ENCODE data around the gene INHBA. TPM values are rescaled to one million over a fixed set of nuclear protein-coding genes. Genes with fewer than 3 reads are reported as not detected.

Gene INHBA
- total RNA-seq, 1 experiment from 2014 or later = 0.28 TPM

DNA sequence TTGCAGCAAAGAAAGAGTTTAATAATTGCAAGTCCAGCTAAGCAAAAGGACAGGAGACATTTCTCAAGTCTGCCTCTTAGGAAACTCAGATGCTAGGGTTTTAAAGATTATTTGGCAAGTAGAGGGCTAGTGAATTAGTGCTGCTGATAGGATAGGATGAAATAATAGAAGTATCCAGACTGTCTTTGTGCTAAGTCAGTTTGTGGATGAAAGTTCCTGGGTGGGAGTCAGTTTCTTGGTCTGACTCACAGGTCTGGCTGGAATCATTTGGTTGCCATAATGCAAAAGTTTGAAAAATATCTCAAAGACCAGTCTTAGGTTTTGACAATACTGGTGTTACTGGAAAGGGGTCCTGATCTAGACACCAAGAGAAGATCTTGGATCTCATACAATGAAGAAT, 42.6 kb upstream of the INHBA start:
- TF ChIP-seq, protein P1, sequence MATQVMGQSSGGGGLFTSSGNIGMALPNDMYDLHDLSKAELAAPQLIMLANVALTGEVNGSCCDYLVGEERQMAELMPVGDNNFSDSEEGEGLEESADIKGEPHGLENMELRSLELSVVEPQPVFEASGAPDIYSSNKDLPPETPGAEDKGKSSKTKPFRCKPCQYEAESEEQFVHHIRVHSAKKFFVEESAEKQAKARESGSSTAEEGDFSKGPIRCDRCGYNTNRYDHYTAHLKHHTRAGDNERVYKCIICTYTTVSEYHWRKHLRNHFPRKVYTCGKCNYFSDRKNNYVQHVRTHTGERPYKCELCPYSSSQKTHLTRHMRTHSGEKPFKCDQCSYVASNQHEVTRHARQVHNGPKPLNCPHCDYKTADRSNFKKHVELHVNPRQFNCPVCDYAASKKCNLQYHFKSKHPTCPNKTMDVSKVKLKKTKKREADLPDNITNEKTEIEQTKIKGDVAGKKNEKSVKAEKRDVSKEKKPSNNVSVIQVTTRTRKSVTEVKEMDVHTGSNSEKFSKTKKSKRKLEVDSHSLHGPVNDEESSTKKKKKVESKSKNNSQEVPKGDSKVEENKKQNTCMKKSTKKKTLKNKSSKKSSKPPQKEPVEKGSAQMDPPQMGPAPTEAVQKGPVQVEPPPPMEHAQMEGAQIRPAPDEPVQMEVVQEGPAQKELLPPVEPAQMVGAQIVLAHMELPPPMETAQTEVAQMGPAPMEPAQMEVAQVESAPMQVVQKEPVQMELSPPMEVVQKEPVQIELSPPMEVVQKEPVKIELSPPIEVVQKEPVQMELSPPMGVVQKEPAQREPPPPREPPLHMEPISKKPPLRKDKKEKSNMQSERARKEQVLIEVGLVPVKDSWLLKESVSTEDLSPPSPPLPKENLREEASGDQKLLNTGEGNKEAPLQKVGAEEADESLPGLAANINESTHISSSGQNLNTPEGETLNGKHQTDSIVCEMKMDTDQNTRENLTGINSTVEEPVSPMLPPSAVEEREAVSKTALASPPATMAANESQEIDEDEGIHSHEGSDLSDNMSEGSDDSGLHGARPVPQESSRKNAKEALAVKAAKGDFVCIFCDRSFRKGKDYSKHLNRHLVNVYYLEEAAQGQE (IDR thresholded peaks at IDR 0.05; ENCODE audit: insufficient read depth in 1 of 2, low read depth in 2 of 2, low read length in 1 of 2) = no peak
- TF ChIP-seq TCF7L2 (IDR thresholded peaks at IDR 0.05; ENCODE audit: low read depth, low read length) (no peak), POLR2AphosphoS5 (IDR thresholded peaks at IDR 0.05; ENCODE audit: low read depth, low read length) (no peak), SIN3A (IDR thresholded peaks at IDR 0.05; ENCODE audit: borderline replicate concordance, insufficient read depth, low read depth, low read length) (no peak)
- TF ChIP-seq, protein P2, sequence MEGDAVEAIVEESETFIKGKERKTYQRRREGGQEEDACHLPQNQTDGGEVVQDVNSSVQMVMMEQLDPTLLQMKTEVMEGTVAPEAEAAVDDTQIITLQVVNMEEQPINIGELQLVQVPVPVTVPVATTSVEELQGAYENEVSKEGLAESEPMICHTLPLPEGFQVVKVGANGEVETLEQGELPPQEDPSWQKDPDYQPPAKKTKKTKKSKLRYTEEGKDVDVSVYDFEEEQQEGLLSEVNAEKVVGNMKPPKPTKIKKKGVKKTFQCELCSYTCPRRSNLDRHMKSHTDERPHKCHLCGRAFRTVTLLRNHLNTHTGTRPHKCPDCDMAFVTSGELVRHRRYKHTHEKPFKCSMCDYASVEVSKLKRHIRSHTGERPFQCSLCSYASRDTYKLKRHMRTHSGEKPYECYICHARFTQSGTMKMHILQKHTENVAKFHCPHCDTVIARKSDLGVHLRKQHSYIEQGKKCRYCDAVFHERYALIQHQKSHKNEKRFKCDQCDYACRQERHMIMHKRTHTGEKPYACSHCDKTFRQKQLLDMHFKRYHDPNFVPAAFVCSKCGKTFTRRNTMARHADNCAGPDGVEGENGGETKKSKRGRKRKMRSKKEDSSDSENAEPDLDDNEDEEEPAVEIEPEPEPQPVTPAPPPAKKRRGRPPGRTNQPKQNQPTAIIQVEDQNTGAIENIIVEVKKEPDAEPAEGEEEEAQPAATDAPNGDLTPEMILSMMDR (IDR thresholded peaks at IDR 0.05) = no peak
- Histone ChIP-seq H3K27ac (ENCODE audit: low read length) (no peak overlapping the region), H3K36me3 (ENCODE audit: control insufficient read depth, insufficient read depth, low read length) (no peaks in the 10 kb centered on the region), H3K4me1 (ENCODE audit: control insufficient read depth, insufficient read depth, low read length) (no peaks in the 10 kb centered on the region), H3K4me3 (ENCODE audit: low read depth in 2 of 2, low read length in 2 of 2) (no peak overlapping the region), H3K9me3 (ENCODE audit: control insufficient read depth, insufficient read depth, low read depth, low read length) (no peaks in the 10 kb centered on the region), H3K27me3 (ENCODE audit: control insufficient read depth, insufficient read depth, low read length) (no peaks in the 10 kb centered on the region)
- intact Hi-C loops (cut with micrococcal nuclease; ENCODE audit: unreplicated experiment) = no loop called here
- DNase-seq (ENCODE audit: low read depth, low spot score) = no peak
- no TSS peak for BruUV-seq (replicated peaks)
- POLR2A ChIA-PET = no interaction called here
- ATAC-seq = no peak
- in situ Hi-C loops (cut with HindIII; ENCODE audit: low pct_unique_long_range_greater_than_20kb, low sequenced_read_pairs) = no loop called here
- CTCF ChIA-PET = no interaction called here

DNA sequence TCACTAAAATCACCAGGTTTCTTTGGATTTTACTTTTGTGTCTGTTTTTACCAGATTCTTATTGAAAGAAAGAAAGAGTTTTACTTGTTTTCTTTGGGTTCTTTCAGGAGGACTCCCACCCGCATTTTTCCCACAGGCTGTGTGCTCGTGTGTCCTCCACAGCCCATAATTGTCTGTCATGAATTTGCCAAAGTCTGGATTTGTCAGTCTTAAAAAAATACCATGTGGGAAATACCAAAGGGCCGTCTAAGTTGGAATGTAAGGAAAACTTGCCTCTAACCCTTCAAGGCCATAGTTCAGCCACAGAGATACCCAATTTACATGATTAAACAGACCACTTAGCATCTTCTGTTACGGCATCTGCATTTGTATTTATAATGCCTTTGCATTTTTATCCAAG, 41.3 kb upstream of the INHBA start:
- H3K4me1 ChIP-seq (ENCODE audit: control insufficient read depth, insufficient read depth, low read length) = no peaks in the 10 kb centered on the region
- TF ChIP-seq TCF7L2 (IDR thresholded peaks at IDR 0.05; ENCODE audit: low read depth, low read length) (no peak), SIN3A (IDR thresholded peaks at IDR 0.05; ENCODE audit: borderline replicate concordance, insufficient read depth, low read depth, low read length) (no peak), POLR2AphosphoS5 (IDR thresholded peaks at IDR 0.05; ENCODE audit: low read depth, low read length) (no peak)
- TF ChIP-seq, protein P1 (IDR thresholded peaks at IDR 0.05; ENCODE audit: insufficient read depth in 1 of 2, low read depth in 2 of 2, low read length in 1 of 2) = no peak
- TF ChIP-seq, protein P2 (IDR thresholded peaks at IDR 0.05) = no peak
- no peak overlapping the region for H3K27ac ChIP-seq (ENCODE audit: low read length)
- H3K27me3 ChIP-seq (ENCODE audit: control insufficient read depth, insufficient read depth, low read length) = no peaks in the 10 kb centered on the region
- ATAC-seq (no peak), DNase-seq (ENCODE audit: low read depth, low spot score) (no peak)
- intact Hi-C loops (cut with micrococcal nuclease; ENCODE audit: unreplicated experiment) (no loop called here), in situ Hi-C loops (cut with HindIII; ENCODE audit: low pct_unique_long_range_greater_than_20kb, low sequenced_read_pairs) (no loop called here)
- no peak overlapping the region for H3K4me3 ChIP-seq (ENCODE audit: low read depth in 2 of 2, low read length in 2 of 2)
- CTCF ChIA-PET = no interaction called here
- no peaks in the 10 kb centered on the region for H3K36me3 ChIP-seq (ENCODE audit: control insufficient read depth, insufficient read depth, low read length)
- POLR2A ChIA-PET = no interaction called here
- BruUV-seq (replicated peaks) = no TSS peak
- no peaks in the 10 kb centered on the region for H3K9me3 ChIP-seq (ENCODE audit: control insufficient read depth, insufficient read depth, low read depth, low read length)

Data from Panc1 (cell line).